ENCODE results near the gene ABCA9.

The ABCA9 gene

DNA sequence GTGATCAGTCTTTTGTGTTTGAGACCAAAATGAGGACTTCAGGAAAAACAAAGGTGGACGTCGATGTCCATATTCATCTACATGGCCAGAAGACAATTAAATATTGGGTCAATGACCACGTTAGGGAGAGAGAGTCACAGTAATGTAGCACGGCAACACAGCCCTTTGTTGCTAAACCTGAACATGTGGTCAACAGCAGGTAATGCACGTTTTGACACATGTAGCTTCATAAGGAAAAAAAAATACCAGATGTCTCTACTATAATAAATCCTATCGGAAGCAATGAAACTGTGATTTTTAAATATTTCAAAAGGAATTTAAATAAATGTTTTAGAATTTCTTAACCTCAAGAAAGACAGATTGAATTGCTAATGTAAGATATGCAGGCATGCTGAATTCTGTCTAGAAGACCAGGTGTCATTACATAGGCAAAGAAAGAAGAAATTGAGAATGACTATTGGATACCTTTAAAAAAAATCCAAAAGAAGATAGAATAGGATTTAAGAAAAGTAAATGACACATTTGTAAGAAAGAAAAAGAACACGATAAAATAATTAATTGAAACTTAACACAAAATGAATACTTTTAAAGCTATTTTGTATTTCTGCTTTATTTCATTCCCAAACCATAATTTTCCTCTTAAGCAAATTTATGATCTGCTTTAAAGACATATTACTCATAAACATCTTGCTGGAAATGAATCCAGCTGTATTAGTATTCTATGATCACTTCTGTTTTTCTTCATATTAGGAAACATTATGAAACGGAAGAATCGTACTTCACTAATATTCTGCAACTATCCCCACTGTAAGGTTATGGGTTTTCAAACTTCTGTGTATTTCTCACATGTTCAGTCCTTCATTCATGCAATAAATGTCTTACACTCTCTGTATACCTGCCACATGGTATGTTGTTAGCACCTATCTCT is 135.7 kb downstream of the ABCA9 start:
- Histone ChIP-seq H3K4me1 (ENCODE audit: control insufficient read depth in 1 of 2, insufficient read depth in 1 of 2, low read depth in 1 of 2, low read length in 1 of 2) (peaks cover 0 to 10% of the 10 kb centered on the region in 2 experiments), H3K9me3 (no peaks in the 10 kb centered on the region), H3K27me3 (no peaks in the 10 kb centered on the region), H3K27ac (no peak overlapping the region), H3K4me3 (ENCODE audit: low read depth in 1 of 2, low read length in 1 of 2) (no peak overlapping the region), H3K36me3 (no peaks in the 10 kb centered on the region)
- TF ChIP-seq, protein P1, sequence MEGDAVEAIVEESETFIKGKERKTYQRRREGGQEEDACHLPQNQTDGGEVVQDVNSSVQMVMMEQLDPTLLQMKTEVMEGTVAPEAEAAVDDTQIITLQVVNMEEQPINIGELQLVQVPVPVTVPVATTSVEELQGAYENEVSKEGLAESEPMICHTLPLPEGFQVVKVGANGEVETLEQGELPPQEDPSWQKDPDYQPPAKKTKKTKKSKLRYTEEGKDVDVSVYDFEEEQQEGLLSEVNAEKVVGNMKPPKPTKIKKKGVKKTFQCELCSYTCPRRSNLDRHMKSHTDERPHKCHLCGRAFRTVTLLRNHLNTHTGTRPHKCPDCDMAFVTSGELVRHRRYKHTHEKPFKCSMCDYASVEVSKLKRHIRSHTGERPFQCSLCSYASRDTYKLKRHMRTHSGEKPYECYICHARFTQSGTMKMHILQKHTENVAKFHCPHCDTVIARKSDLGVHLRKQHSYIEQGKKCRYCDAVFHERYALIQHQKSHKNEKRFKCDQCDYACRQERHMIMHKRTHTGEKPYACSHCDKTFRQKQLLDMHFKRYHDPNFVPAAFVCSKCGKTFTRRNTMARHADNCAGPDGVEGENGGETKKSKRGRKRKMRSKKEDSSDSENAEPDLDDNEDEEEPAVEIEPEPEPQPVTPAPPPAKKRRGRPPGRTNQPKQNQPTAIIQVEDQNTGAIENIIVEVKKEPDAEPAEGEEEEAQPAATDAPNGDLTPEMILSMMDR (IDR thresholded peaks at IDR 0.05): no peak

Data from neutrophil (primary cell).